Kasumi-1 (cell line): ENCODE results near the gene GULP1.
"Not testable (repeated sequence)": the region's sequence is repeated elsewhere in the genome, so short reads cannot be mapped to it uniquely, and the experiment has no call there.

ENCODE experiments used
- DNase-seq, 2 experiments: peaks; one replicate each; lab custom pipeline; 2025; lab: John Stamatoyannopoulos, UW

GULP1 gene

DNA sequence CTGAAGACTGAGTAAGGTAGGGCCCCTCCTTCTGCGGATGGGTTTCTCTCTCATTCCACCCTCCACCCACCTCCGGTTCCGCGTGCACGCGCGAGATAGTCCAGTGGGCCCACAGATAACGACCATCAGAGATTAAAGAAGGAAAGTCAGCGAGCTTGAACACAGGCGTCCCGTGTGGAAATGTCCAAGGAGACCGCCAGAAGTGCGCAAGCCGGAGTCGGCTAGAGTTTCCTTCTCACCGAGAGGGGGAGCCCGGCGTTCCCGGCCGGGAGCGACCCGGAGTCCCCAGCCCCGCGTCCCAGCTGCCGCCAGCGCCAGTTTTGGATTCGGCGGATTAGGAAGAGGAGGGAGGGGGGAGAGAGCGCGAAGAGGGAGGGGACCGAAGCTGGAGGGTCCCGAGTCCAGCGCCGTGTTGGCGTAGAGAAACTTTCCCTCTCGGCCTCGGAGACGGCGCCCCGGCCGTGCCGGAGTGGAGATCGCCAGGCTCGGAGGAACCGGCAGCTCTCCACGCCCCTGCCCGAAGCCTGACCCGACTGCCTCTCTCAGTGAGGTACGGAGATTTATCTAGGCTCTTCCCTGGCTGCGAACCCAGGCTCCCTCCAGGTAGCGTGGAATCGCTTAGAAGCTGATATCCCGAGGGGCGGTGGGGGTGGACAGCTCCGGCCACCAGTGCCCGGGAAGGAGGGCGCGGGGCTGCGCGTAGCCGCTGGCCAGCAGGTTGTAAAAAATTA lies at the start of gene GULP1:
TSS of gene GULP1 (plus strand) at position 258 of the 731 bp plus-strand sequence. CDS start 185,829 bp downstream, outside the sequence.
- DNase-seq: no peak

DNA sequence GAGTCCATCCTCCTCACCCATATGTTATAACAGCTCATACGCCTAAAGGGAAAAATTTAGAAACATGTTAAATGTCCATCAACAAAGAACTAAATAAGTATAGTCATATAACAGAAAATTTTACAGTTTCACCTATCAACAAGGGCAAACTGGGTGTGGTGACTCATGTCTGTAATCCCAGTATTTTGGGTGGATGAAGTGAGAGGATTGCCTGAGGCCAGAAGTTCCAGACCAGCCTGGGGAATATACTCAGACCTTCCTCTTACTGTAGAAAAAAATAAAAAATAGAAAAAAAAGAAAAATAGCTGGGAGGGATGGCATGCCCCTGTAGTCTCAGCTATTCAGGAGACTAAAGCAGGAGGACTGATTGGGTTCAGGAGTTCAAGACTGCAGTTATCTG lies 48.3 kb upstream of the GULP1 start:
- no peak for DNase-seq

- DNase-seq: no peak
These were observed 47.3 kb upstream of the GULP1 start for GRCh38 chr2:188244383-188244782.

GRCh38 chr2:188245230-188245629 lies 46.4 kb upstream of the GULP1 start:
- no peak for DNase-seq

DNA sequence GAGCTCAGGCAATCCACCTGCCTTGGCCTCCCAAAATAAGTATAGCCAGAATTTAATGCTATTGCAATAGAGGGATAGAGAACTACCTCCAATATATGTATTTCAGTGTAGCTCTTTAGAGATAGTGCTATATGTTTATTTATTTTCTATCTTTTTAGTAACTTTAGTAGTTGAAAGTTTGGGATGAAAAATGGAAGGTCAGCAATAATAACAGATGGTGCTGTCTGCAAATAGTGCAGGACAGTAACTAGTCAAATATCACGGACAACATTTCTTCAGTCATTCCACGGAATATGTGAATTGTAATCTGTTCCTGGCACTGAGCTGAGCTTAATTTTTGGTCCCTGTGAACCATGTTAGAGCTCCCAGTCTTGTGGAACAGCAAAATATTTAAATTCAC lies 43.2 kb upstream of the GULP1 start:
- no peak for DNase-seq

DNA sequence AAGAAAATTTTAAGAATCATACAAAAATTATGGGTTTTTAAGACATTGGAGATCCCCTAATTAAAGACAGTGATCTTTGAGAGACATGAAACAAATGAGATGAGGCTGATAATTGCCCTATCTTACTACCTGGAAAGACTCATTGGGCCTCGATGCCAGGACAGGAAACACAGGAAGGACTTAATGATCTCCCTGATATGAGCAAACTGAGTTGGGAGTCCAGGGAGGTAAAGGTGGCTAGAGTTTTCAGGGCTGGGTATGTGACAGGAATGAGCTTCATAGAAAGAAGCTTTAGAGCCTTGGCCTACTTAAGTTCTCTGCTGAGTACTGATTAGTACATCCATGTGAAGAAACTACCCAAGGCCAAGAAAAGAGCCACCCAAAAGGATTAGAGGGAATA lies 40.6 kb upstream of the GULP1 start:
- no peak for DNase-seq

DNA sequence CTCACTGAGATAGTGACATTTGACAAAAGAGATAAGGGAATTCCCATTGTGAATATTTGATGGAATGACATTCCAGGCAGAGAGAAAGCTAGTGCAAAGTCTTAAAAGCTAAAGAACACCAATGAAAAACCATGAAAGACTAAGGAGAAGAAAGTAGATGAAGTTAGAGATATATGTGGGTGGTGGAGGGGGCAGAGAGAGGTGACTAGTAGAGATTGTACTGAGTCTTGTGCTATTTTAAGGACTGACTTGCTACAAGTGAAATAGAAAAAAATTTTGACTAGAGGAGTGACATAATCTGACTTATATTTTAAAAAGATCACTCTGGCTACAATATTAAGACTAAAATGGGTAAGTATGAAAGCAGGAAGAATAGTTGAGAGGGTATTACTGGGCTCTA lies 35.3 kb upstream of the GULP1 start:
- DNase-seq: no peak

DNA sequence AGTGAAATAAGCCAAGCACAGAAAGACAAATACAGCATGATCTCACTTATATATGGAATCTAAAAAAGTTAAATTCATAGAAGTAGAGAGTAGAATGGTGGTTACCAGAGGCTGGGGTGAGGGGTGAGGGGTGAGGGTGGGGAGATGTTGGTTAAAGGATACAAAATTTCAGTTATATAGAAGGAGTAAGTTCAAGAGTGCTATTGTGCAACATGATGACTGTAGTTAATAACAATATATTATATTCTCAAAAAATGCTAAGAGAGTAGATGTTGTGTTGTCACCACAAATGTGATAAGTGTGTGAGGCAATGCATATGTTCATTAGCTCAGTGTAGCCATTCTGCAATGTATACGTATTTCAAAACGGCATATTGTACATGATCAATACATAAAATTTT lies 26.4 kb upstream of the GULP1 start:
- no peak for DNase-seq

- DNase-seq: no peak
These were observed 23.9 kb upstream of the GULP1 start for GRCh38 chr2:188267776-188268175.

DNA sequence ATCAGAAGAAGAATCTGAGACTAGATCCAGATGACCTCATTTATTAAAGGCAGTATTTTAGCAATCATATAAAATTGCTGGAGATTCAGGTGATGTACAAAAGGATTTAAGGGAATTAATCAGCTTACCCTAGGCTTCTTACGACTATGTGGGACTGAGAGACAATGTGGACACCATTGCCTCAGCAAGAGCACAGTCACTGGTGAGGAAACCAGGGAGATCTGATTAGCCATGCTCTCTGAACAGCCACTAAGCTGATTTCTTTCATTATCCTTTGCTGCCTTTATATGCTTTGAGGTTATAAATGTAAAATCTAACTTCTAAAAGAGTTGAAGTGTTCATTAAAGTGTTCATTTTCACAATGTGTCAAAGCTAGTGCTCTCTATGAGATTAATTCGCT lies 22.7 kb upstream of the GULP1 start:
- DNase-seq: no peak

DNA sequence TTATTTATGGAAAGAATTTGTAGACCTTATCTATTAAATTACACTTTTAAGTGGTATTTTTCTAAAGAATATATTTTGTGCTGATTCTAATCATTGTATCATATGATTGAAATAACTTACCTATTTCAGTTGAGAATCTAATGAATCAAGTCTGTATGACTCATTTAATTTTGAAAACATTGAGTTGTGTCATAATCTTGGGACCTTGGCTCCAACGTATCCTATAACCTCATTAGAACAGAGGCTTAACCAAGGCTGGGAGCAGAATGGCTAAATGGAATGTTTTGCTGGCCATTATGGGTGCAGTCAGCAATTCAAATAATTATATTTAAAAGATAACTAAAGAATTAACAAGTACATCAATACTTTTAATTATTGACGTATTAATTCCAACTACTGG lies 19.6 kb upstream of the GULP1 start:
- no peak for DNase-seq

DNA sequence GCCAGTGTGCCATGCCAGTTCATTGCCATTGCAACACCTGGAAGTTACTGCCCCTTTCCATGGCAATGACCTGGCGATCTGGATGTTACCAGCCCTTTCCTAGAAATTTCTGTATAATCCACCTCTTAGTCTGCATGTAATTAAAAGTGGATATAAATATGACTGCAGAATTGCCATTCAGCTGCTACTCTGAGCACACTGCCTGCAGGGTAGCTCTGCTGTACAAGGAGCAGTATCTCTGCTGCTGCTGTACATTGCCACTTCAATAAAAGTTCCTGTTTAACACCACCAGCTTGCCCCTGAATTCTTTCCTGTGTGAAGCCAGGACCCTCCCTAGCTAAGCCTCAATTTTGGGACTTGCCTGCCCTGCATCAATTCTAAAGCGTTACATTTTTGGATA lies 17.4 kb upstream of the GULP1 start:
- no peak for DNase-seq

- no peak for DNase-seq
These were observed 15.4 kb upstream of the GULP1 start for GRCh38 chr2:188276255-188276654.

GRCh38 chr2:188277786-188278185 lies 13.9 kb upstream of the GULP1 start:
- no peak for DNase-seq

DNA sequence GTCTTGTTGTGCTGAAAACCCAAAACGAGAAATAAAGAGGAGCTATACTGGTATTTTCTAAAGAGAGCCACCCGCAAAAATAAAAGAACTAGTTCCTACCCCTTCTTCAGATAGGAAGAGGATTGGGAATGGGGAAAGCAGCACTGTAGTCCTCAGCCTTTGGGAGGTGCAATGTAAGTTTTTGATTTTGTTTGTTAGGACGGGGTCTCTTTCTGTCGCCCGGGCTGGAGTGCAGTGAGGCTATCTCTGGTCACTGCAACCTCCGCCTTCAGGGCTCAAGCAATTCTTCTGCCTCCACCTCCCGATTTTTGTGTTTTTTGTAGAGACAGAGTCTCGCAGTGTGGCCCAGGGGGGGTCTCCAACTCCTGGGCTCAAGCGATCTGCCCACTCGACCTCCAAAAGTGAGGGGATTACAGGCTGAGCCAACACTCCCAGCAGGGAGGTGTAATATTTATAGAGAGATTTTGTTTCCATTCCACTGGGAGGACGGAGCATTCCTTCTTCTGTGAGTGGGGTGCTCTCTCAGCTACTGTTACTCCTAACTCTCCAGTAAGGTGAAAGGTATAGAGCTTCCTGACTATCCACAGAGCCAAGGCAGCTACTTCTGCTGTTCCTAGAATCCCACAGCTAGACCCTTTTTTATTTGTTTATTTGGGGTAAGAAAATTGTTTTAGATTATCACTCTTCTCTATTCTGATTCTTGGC lies 13.1 kb upstream of the GULP1 start:
- no peak for DNase-seq

DNA sequence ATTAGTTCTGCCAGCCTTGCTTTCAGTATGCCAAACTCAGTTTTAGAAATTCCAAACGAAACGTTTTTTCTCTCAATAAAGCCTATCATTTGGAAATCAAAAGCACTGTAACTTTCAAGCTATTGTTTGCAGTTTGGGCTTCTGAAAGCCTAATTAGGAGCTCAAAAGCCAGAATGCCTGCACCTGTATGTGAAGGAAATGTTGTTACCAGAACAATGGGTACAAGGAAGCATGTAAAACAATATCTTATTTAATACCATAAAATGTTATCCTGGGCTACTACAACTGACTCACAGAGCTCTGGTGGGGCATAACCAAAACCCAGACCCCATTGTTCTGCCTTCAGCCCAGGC lies 12.6 kb upstream of the GULP1 start:
- DNase-seq: no peak

- DNase-seq: no peak
These were observed 10.9 kb upstream of the GULP1 start for GRCh38 chr2:188280811-188281222.

DNA sequence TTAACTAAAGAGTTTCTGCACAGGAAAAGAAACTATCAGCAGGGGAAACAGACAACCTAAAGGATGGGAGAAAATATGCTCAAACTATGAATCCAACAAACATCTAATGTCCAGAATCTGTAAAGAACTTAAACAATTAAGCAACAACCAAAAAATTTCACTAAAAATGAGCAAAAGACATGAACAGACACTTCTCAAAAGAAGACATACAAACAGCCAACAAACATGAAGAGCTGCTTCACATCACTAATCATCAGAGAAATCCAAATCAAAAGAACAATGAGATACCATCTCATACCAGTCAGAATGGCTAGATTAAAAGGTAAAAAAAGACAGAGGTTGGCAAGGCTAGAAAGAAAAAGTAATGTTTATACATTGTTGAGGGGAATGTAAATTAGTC lies 8.8 kb upstream of the GULP1 start:
- no peak for DNase-seq

DNA sequence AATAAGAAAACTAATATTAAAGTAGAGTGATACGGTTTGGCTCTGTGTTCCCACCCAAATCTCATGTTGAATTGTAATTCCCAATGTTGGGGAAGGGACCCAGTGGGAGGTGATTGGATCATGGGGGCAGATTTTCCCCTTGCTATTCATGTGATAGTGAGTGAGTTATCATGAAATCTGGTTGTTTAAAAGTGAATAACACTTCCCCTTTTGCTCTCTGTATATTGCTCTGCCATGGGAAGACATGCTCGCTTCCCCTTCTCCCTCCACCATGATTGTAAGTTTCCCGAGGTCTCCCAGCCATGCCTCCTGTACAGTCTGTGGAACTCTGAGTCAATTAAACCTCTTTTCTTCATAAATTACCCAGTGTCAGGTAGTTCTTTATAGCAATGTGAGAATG lies 7.4 kb upstream of the GULP1 start:
- not testable (repeated sequence) for DNase-seq

GRCh38 chr2:188285049-188285448 lies 6.6 kb upstream of the GULP1 start:
- DNase-seq: no peak

GRCh38 chr2:188285774-188286173 lies 5.9 kb upstream of the GULP1 start:
- DNase-seq: no peak

DNA sequence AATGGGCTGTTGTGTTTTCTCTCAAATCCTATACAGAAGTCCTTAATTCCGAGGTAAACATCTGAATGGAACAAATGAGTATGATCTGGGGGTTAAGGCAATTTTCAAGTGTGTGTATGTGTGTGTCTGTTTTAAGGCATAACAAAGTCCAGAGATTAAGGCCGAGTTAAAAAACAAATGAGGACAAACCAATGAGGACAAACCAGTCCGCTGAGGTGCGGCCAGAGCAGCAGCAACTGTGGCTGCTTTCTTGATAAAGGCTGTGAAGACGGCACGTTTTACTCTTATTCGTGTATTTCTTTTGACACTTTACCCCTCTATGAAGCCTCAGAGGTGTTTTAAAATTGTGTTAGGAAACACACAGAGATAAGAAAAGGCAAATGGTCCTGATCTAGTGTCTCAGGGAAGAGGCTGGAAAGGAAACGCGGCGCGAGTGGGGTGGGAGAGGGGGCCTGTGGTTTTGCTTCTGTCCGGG lies 495 bp upstream of the GULP1 start:
- no peak for DNase-seq

DNA sequence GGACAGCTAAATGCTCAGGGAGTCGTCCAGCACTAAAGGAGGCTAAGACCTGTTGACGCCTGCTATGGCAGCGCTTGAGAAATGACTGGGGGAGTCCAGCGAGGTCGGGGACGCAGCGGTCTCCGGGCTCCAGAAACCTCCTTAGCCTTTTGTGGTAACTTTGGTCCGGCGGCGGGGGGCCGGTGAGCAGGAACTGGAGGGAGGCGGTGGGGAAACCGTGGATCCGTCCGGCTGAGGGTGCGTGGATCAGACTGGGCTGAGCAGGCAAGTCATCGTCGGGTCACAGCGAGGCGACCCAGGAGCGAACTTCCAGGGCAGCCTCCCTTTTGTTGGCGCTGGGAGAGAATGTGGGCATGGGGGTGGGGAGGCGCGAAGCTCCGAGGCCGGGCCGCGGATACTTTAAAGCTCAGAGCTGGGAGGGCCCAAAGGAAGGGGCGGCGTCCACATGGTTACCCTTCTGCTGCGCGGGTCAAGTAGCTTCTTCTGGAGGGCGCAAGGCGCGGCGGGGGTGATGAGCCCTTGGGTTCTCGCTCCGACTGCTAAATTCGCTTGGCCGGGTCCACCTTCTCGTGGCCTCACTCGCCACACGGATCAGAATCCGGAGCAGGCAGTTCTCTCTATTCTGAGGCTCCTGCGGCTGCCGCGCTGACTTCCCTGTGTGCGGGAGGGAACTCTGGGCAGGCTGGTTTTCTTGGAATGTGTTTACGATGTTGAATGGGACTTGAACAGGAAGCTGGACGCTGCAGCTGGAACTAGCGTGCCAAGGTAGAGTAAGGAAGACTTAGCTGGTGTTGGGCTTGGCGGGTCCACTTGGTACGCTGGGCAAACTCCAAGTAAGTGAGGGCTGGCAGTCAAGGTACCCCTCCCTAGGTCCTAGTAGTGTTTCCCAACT lies 920 bp downstream of the GULP1 start:
- DNase-seq: no peak
